NCI-H460 (cell line): ENCODE data around the gene TSPEAR. TPM values are rescaled to one million over a fixed set of nuclear protein-coding genes. Genes with fewer than 3 reads are reported as not detected.
A peak's percentile ranks its signal among the peaks of the same experiment; 100 is the strongest.

ENCODE experiments used
- DNase-seq: peaks from one replicate; pipeline ENCODE4 v3.0.0-alpha.2; 2016; ENCODE audit warnings: low read depth; ENCODE audit errors: extremely low read depth
- polyA plus RNA-seq: library from polyadenylated mRNA; depleted of rRNA; stranded (reverse); fragments of >200 nt; gene quantifications from 2 replicates; pipeline ENCODE4 v1.2.3, GENCODE V29; 2014; cell fraction: nucleus; rRNA removed
- total RNA-seq: library from RNA; depleted of rRNA; stranded (reverse); fragments of >200 nt; shearing (Covaris generic); gene quantifications from 2 replicates; pipeline ENCODE4 v1.2.3, GENCODE V29; 2014; rRNA removed

The TSPEAR gene
- 0.02 TPM in 1 of 2 replicates, not detected in the other for total RNA-seq
- not detected in 2 replicates for polyA plus RNA-seq

GRCh38 chr21:44711327-44712202 lies at the start of gene TSPEAR:
Gene TSPEAR (minus strand): TSS chr21:44711572. CDS start chr21:44711514, 58 bp downstream.
- DNase-seq: no peak

- no peak for DNase-seq
Observed at GRCh38 chr21:44760376-44760775, 49.0 kb upstream of the TSPEAR start.

GRCh38 chr21:44759628-44760285 lies 48.4 kb upstream of the TSPEAR start:
- DNase-seq: no peak

- DNase-seq: no peak
Observed at GRCh38 chr21:44758781-44759627, 47.6 kb upstream of the TSPEAR start.

DNA sequence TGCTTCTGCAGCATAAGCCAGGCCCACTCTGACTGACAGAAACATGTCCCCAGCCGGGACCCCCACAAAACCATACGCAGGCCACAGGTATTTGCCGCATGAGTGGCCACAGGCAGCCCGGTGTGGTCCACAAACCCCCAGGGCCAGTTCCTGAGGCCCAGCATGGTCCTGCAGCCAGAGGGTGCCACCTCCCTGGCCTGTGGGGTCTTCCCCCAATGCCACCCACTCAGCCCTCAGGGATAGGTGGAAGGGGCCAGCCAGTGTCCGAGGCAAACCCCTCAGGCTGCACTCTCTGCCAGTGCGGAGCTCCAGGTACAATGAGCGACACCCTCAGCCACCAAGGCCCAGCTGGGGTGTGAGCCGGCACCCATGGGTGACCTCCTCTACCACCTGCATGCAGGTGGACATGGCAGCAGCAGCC lies 46.8 kb upstream of the TSPEAR start:
- no peak for DNase-seq

GRCh38 chr21:44757731-44758130 lies 46.4 kb upstream of the TSPEAR start:
- no peak for DNase-seq

- no peak for DNase-seq
Observed at GRCh38 chr21:44756423-44757185, 45.2 kb upstream of the TSPEAR start.

DNA sequence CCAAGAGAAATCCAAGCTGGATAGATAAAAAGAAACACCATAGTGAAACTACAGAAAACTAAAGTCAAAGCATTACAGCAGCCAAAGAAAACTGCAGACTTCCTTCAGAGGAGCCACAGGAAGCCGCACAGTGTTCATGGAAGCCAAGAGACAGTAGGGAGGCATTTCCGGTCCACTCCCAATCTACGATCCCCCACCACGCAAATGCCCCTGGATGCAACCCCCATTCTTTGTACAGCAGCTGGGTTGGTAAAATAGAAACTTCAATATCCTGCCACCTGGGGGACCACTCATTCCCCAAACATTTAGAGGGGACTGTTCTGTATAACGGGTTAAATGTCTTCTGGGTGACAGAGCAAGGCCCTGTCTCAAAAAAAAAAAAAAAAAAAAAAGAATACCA lies 43.9 kb upstream of the TSPEAR start:
- DNase-seq: peak; percentile 16

DNA sequence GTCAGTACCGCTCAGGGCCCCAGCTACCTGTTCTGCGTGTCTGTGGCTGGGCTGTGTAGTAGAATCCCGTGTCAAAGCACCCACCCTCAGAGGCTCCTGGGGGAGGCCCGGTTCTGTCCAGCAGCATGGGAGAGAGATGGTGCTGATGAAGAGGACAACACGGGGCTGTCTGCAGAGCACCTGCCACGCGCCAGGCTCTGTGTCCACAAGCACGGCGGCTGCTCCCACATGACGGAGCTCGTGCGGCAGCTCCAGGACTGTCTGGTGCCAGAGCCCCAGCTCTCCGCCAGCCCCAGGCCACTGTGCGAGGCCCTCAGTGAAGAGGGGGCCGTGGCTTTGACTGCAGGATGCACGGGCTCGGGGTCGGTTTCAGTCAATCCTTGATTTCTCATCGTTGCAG lies 42.0 kb upstream of the TSPEAR start:
- no peak for DNase-seq

DNA sequence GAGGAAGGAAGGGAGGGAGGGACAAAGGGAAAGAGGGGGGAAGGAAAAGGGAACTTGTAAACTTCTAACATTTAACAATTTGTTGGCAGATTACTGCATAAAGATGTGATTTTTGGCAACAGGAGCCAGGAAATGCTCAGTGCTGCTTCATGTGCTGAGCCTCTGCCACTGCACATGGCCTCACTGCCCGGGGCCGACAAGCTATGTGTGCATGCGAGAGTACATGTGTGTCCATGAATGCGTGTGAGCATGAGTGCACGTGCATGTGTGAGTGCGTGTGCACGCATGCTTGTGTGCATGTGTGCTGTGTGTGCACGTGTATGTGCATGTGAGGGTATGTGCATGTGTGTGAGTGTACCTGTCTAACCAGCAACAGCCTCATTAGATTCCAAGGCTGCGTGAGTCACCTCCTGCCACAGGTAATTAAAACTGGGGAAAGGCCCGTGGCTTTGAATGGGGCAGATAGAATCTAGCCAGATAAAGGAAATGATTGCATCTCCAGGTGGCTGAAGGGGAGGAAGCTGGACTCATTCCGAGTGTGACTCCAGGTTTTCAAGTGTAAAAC lies 41.4 kb upstream of the TSPEAR start:
- no peak for DNase-seq

DNA sequence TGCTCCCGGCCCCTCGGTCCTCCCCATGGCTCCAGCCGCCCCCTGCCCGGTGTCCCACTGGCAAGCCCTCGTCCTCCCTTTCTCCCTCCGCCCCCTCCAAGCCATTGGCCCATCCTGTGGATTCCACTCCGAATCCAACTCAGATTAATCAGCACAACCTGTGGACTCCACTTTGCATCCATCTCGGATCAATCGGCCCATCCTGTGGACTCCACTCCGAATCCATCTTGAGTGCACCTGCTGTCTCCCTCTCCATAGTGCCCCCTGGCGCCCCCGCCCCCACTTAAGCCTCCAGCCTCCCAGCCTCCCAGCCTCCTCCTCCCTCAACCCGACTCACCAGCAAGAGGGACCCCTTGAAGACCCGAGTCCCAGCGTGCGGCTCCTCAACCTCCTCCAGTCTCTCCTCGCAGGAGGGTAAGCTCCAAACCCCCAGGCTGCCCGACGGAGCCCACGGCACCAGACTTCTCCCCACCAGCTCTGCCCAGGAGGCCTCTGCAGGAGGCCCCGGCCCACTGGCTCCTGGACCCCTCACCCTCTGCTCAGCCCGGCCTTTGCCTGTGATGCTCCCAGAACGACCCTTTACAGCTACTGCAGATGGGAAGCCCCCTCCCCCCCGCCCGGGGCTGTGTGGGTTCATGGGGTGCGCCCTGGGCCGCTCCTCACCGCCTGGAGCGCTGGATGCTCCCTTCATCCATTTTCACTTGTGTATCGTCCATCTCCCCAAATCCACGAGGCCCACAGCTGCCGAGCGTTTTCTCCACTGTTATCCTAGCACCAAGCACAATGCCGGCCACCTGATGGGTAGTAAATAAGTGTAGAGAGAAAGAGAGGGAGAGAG lies 40.6 kb upstream of the TSPEAR start:
- no peak for DNase-seq

GRCh38 chr21:44751186-44751798 lies 39.9 kb upstream of the TSPEAR start:
- DNase-seq: no peak

- DNase-seq: no peak
Observed at GRCh38 chr21:44750675-44751025, 39.3 kb upstream of the TSPEAR start.

GRCh38 chr21:44749759-44750674 lies 38.6 kb upstream of the TSPEAR start:
- DNase-seq: no peak

GRCh38 chr21:44749116-44749758 lies 37.9 kb upstream of the TSPEAR start:
- DNase-seq: no peak

DNA sequence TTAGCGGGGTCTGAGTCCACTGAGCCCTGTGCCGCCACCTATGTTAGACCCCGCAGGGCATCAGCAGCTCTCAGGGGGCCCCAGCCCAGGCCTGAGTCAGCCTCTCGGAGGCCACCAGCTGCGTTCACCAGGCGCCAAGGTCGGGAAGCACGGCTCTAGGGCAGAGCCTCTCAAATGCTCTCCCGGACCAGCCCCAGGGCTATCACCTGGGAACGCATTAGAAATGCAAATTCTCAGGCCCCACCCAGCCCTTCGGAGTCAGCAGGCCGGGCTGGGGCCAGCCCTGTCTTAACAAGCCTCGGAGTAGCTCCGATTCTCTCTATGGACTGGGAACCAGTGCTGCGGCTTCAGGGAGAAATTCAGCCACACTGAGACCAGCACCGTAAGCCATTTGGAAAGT lies 37.2 kb upstream of the TSPEAR start:
- no peak for DNase-seq
